Peyer's patch (tissue), 4 donors: ENCODE measurements around the gene MMP14.

Source experiments
- POLR2A ChIP-seq, 2 donors: fragments of 450-650 bp; IDR thresholded peaks; one replicate each; pipeline ENCODE4 v1.5.1; 2017; ENCODE audit warnings: antibody characterized with exemption in 2 of 2, mild to moderate bottlenecking in 2 of 2, moderate library complexity in 2 of 2
- TF ChIP-seq, protein P1 (sequence below), 6 experiments: fragments of 450-650 bp in 4 of 6; fragments of 200-600 bp in 2 of 6; sonication (generic) in 1 of 6; IDR thresholded peaks; one replicate each; pipeline ENCODE4 v1.5.1; 2017 to 2019; ENCODE audit warnings: antibody characterized with exemption in 6 of 6, mild to moderate bottlenecking in 3 of 6, moderate library complexity in 1 of 6

DNA sequence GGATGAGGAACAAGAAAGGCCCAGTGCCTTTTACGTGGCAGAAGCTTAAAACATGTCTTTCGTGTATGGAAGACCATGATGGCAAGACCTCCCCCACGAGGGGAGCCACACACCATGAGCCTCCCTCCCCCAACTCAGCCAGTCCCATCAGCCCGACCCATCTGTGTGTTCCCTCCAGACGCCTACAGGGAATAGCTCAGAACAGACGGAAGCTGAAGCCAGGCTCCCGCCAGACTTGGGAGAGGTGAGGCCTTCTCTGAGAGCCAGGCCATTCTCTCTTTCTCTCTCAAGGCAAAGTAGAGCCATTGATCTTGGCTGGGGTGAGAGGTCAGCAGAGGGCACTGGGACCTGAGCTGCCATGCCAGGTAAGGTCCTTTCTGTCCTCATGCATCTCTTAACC, 56.1 kb downstream of the MMP14 start:
- TF ChIP-seq, protein P1, sequence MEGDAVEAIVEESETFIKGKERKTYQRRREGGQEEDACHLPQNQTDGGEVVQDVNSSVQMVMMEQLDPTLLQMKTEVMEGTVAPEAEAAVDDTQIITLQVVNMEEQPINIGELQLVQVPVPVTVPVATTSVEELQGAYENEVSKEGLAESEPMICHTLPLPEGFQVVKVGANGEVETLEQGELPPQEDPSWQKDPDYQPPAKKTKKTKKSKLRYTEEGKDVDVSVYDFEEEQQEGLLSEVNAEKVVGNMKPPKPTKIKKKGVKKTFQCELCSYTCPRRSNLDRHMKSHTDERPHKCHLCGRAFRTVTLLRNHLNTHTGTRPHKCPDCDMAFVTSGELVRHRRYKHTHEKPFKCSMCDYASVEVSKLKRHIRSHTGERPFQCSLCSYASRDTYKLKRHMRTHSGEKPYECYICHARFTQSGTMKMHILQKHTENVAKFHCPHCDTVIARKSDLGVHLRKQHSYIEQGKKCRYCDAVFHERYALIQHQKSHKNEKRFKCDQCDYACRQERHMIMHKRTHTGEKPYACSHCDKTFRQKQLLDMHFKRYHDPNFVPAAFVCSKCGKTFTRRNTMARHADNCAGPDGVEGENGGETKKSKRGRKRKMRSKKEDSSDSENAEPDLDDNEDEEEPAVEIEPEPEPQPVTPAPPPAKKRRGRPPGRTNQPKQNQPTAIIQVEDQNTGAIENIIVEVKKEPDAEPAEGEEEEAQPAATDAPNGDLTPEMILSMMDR (IDR thresholded peaks at IDR 0.05): no peak
- TF ChIP-seq POLR2A (IDR thresholded peaks at IDR 0.05): no peak
